ENCODE results near the gene PELI3. TPM values are rescaled to one million over a fixed set of nuclear protein-coding genes. Genes with fewer than 3 reads are reported as not detected.
A peak's percentile ranks its signal among the peaks of the same experiment; 100 is the strongest.

The PELI3 gene
- polyA plus RNA-seq, 1 donor from 2014 or later: 13.3 TPM

GRCh38 chr11:66448523-66448922 is 18.2 kb upstream of the PELI3 start:
- Histone ChIP-seq H3K9me2 (ENCODE audit: insufficient read depth, low read length) (no peaks in the 10 kb centered on the region), H3K36me3 (ENCODE audit: insufficient read depth, low read length) (no peaks in the 10 kb centered on the region), H3K79me2 (replicated peaks; ENCODE audit: insufficient read depth, low read length) (no peaks in the 10 kb centered on the region), H3K27me3 (ENCODE audit: insufficient read depth, low read depth, low read length) (no peaks in the 10 kb centered on the region), H3K27ac (ENCODE audit: low read length) (no peak overlapping the region), H3K4me2 (ENCODE audit: low read length) (no peak overlapping the region), H3K4me3 (ENCODE audit: low read length) (no peak overlapping the region), H3K9me3 (ENCODE audit: low read length) (no peaks in the 10 kb centered on the region), H3K9ac (ENCODE audit: low read length) (no peak overlapping the region), H2AFZ (ENCODE audit: low read depth, low read length) (no peak overlapping the region), H4K20me1 (ENCODE audit: insufficient read depth) (no peaks in the 10 kb centered on the region), H3F3A (ENCODE audit: insufficient read depth, low read length, poor library complexity, severe bottlenecking) (no peaks in the 10 kb centered on the region)
- no peak for TF ChIP-seq POLR2AphosphoS5 (IDR thresholded peaks at IDR 0.05)
- TF ChIP-seq EP300 (conservative IDR thresholded peaks at IDR 0.05; ENCODE audit: poor library complexity, severe bottlenecking): no peak

GRCh38 chr11:66450560-66450959 is 16.1 kb upstream of the PELI3 start:
- Histone ChIP-seq H3K9me2 (ENCODE audit: insufficient read depth, low read length) (no peaks in the 10 kb centered on the region), H3K36me3 (ENCODE audit: insufficient read depth, low read length) (no peaks in the 10 kb centered on the region), H3K27ac (ENCODE audit: low read length) (no peak overlapping the region), H2AFZ (ENCODE audit: low read depth, low read length) (no peak overlapping the region), H3K79me2 (replicated peaks; ENCODE audit: insufficient read depth, low read length) (no peaks in the 10 kb centered on the region), H3K4me3 (ENCODE audit: low read length) (no peak overlapping the region), H3K27me3 (ENCODE audit: insufficient read depth, low read depth, low read length) (no peaks in the 10 kb centered on the region), H3K9ac (ENCODE audit: low read length) (no peak overlapping the region), H3K4me2 (ENCODE audit: low read length) (no peak overlapping the region), H3K9me3 (ENCODE audit: low read length) (no peaks in the 10 kb centered on the region), H4K20me1 (ENCODE audit: insufficient read depth) (no peaks in the 10 kb centered on the region), H3F3A (ENCODE audit: insufficient read depth, low read length, poor library complexity, severe bottlenecking) (no peaks in the 10 kb centered on the region)
- TF ChIP-seq MXI1 (conservative IDR thresholded peaks at IDR 0.05; ENCODE audit: poor library complexity, severe bottlenecking): no peak
- no peak for TF ChIP-seq CTCF (IDR thresholded peaks at IDR 0.05; ENCODE audit: poor library complexity, severe bottlenecking)

- no peak for TF ChIP-seq RAD21 (conservative IDR thresholded peaks at IDR 0.05)
- no peaks in the 10 kb centered on the region for H3K9me2 ChIP-seq (ENCODE audit: insufficient read depth, low read length)
- H3K36me3 ChIP-seq (ENCODE audit: insufficient read depth, low read length): no peaks in the 10 kb centered on the region
- no peaks in the 10 kb centered on the region for H3K79me2 ChIP-seq (replicated peaks; ENCODE audit: insufficient read depth, low read length)
- no peak overlapping the region for H2AFZ ChIP-seq (ENCODE audit: low read depth, low read length)
- H3K27ac ChIP-seq (ENCODE audit: low read length): no peak overlapping the region
- no peaks in the 10 kb centered on the region for H3K27me3 ChIP-seq (ENCODE audit: insufficient read depth, low read depth, low read length)
- H3K4me3 ChIP-seq (ENCODE audit: low read length): no peak overlapping the region
- no peaks in the 10 kb centered on the region for H3F3A ChIP-seq (ENCODE audit: insufficient read depth, low read length, poor library complexity, severe bottlenecking)
- no peaks in the 10 kb centered on the region for H3K9me3 ChIP-seq (ENCODE audit: low read length)
- no peak overlapping the region for H3K4me2 ChIP-seq (ENCODE audit: low read length)
- no peaks in the 10 kb centered on the region for H4K20me1 ChIP-seq (ENCODE audit: insufficient read depth)
- H3K9ac ChIP-seq (ENCODE audit: low read length): no peak overlapping the region
Observed at GRCh38 chr11:66451663-66452062, 15.0 kb upstream of the PELI3 start.

GRCh38 chr11:66454247-66454646 is 12.5 kb upstream of the PELI3 start:
- H3K4me3 ChIP-seq (ENCODE audit: low read length): peak overlapping the region; percentile 27
- no peaks in the 10 kb centered on the region for H3K36me3 ChIP-seq (ENCODE audit: insufficient read depth, low read length)
- no peak overlapping the region for H3K9ac ChIP-seq (ENCODE audit: low read length)
- H3K9me3 ChIP-seq (ENCODE audit: low read length): no peaks in the 10 kb centered on the region
- TF ChIP-seq EZH2 (IDR thresholded peaks at IDR 0.05; ENCODE audit: borderline replicate concordance, insufficient read depth, low read length, poor library complexity, severe bottlenecking): no peak
- TF ChIP-seq RAD21 (conservative IDR thresholded peaks at IDR 0.05): no peak
- no peaks in the 10 kb centered on the region for H3K9me2 ChIP-seq (ENCODE audit: insufficient read depth, low read length)
- no peaks in the 10 kb centered on the region for H3F3A ChIP-seq (ENCODE audit: insufficient read depth, low read length, poor library complexity, severe bottlenecking)
- no peak overlapping the region for H2AFZ ChIP-seq (ENCODE audit: low read depth, low read length)
- H3K27me3 ChIP-seq (ENCODE audit: insufficient read depth, low read depth, low read length): no peaks in the 10 kb centered on the region
- no peaks in the 10 kb centered on the region for H4K20me1 ChIP-seq (ENCODE audit: insufficient read depth)
- no peak overlapping the region for H3K27ac ChIP-seq (ENCODE audit: low read length)
- no peak overlapping the region for H3K4me2 ChIP-seq (ENCODE audit: low read length)
- H3K79me2 ChIP-seq (replicated peaks; ENCODE audit: insufficient read depth, low read length): no peaks in the 10 kb centered on the region
